OCI-LY3 (cell line): ENCODE measurements around the gene BAZ1B.
"Not testable (repeated sequence)": the region's sequence is repeated elsewhere in the genome, so short reads cannot be mapped to it uniquely, and the experiment has no call there.

Source experiments
- H2AFZ ChIP-seq: fragments of 200-600, 300-600 bp; shearing (Covaris generic); 2 replicates; pipeline ENCODE4 v1.6.0; 2014; ENCODE audit warnings: antibody characterized with exemption, low read depth, low read length
- H3K27ac ChIP-seq: fragments of 200-600, 300-600 bp; sonication (generic); 2 replicates; pipeline ENCODE4 v1.5.1; 2014; ENCODE audit warnings: mild to moderate bottlenecking, low read length, moderate library complexity, mixed read lengths
- H3K27me3 ChIP-seq: fragments of 200-600, 300-600 bp; sonication (generic); 2 replicates; pipeline ENCODE4 v1.6.1; 2014; ENCODE audit warnings: low read depth, low read length, mixed read lengths
- H3K36me3 ChIP-seq: fragments of 200-600, 300-600 bp; sonication (generic); replicated peaks from 2 replicates; pipeline ENCODE3; 2014; ENCODE audit warnings: low read depth, low read length, mixed read lengths
- H3K4me1 ChIP-seq: fragments of 300-600, 200-600 bp; sonication (generic); 2 replicates; pipeline ENCODE4 v1.6.1; 2014; ENCODE audit warnings: low read length, mixed read lengths
- H3K4me2 ChIP-seq: fragments of 200-600, 300-600 bp; sonication (generic); 2 replicates; pipeline ENCODE4 v1.6.1; 2014; ENCODE audit warnings: low read length, mixed read lengths
- H3K4me3 ChIP-seq: fragments of 300-600, 200-600 bp; sonication (generic); 2 replicates; pipeline ENCODE4 v1.5.1; 2014; ENCODE audit warnings: antibody characterized with exemption, mild to moderate bottlenecking, low read length, moderate library complexity
- H3K79me2 ChIP-seq: fragments of 300-600, 200-600 bp; shearing (Covaris generic); 2 replicates; pipeline ENCODE4 v1.6.1; 2014; ENCODE audit warnings: mild to moderate bottlenecking, low read length, mixed read lengths
- H3K9ac ChIP-seq: fragments of 300-600, 200-600 bp; shearing (Covaris generic); 2 replicates; pipeline ENCODE4 v1.6.0; 2014; ENCODE audit warnings: mild to moderate bottlenecking, low read length, moderate library complexity
- H3K9me3 ChIP-seq: fragments of 200-600, 300-600 bp; shearing (Covaris generic); 2 replicates; pipeline ENCODE4 v1.6.1; 2014; ENCODE audit warnings: low read length, mixed read lengths; ENCODE audit not compliant: insufficient read depth
- H4K20me1 ChIP-seq: fragments of 200-600, 300-600 bp; sonication (generic); 2 replicates; pipeline ENCODE4 v1.6.1; 2016; ENCODE audit warnings: low read length, mixed read lengths; ENCODE audit not compliant: insufficient read depth
- CTCF ChIP-seq: fragments of 200-600, 300-600 bp; sonication (generic); IDR thresholded peaks from 2 replicates; pipeline ENCODE4 v1.5.1; 2014; ENCODE audit warnings: antibody characterized with exemption, low read length, low read depth
- EZH2phosphoT487 ChIP-seq: fragments of 200-600 bp; shearing (Covaris generic); IDR thresholded peaks from 2 replicates; pipeline ENCODE4 v1.6.1; 2018; ENCODE audit warnings: antibody characterized with exemption, mixed run types, low read depth

Gene BAZ1B

DNA sequence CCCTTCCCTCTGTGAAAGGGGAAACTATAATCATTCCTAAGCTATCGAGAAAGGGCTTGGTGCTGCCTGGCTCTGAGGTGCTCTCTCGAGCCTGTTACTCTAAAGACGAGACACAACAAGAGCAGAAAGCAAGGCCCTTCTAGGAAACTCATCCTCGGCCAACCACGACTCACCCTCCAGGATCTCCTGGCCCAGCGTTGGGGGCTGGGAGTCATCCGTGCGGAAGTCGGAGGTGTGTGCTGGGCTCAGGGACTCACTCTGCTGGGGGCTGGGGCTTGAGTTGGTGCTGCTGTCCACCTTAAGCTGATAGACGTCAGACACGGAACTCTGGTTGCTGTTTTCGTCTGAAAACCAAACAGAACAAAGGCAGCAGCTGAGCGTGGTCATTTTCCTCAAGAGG, 17.6 kb upstream of the BAZ1B start:
- H3K9ac ChIP-seq = no peak overlapping the region

DNA sequence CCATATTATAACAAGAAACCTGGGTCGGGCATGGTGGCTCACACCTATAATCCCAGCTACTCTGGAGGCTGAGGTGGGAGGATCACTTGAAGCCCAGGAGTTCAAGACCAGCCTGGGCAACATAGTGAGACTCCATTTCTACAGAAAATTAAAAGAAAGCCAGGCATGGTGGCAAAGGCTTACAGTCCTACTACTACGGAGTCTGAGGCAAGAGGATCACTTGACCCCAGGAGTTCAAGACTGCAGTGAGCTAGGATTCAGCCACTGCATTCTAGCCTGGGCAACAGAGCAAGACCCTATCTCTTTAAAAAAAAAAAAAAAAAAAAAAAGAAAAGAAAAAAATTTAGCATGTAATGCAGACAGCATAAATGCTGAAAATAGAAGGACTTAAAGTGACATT, 16.4 kb upstream of the BAZ1B start:
- not testable (repeated sequence) for H3K27ac ChIP-seq, H3K27me3 ChIP-seq, H4K20me1 ChIP-seq, H3K4me1 ChIP-seq, H3K9ac ChIP-seq, H2AFZ ChIP-seq, H3K4me3 ChIP-seq, H3K4me2 ChIP-seq, H3K9me3 ChIP-seq
- peaks cover 12% of the 10 kb centered on the region for H3K79me2 ChIP-seq
- H3K36me3 ChIP-seq = peaks cover 37% of the 10 kb centered on the region

More for the DNA sequence above, 17.6 kb upstream of the BAZ1B start:
- no peak overlapping the region for H3K4me2 ChIP-seq
- H3K4me1 ChIP-seq = no peaks in the 10 kb centered on the region
- H3K9me3 ChIP-seq = no peaks in the 10 kb centered on the region
- peaks cover 39% of the 10 kb centered on the region for H3K36me3 ChIP-seq
- no peak overlapping the region for H2AFZ ChIP-seq
- no peak for TF ChIP-seq CTCF
- no peaks in the 10 kb centered on the region for H4K20me1 ChIP-seq
- H3K27ac ChIP-seq = no peak overlapping the region
- H3K4me3 ChIP-seq = no peak overlapping the region
- H3K79me2 ChIP-seq = peaks cover 22% of the 10 kb centered on the region
- no peaks in the 10 kb centered on the region for H3K27me3 ChIP-seq

DNA sequence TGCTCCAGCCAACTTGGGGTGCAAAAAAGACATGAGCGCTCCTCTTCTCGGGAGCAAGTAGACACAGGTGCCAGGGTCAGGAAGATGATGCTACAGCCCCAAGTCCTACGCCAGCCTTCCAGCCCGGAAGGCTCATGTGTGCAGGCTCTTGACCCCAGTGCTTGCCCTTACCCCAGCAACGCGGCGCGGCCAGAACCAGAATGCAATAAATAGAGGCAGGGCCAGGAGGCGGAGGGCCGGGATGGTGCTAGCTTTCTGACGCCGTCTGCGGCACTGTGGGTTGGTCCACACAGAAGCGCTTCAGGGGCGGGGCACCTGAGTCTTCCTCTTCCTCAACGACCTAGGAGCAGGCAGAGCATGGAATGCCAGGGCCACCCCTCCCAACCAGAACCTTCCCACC, 15.0 kb upstream of the BAZ1B start:
- no peak overlapping the region for H3K9ac ChIP-seq
- no peaks in the 10 kb centered on the region for H4K20me1 ChIP-seq
- H2AFZ ChIP-seq = no peak overlapping the region
- no peaks in the 10 kb centered on the region for H3K4me1 ChIP-seq
- TF ChIP-seq EZH2phosphoT487 (no peak), CTCF (no peak)
- no peak overlapping the region for H3K4me3 ChIP-seq
- no peak overlapping the region for H3K4me2 ChIP-seq
- H3K79me2 ChIP-seq = peaks cover 4% of the 10 kb centered on the region; the same call in 1 of the 2 replicates
- H3K27ac ChIP-seq = no peak overlapping the region
- H3K9me3 ChIP-seq = no peaks in the 10 kb centered on the region
- H3K27me3 ChIP-seq = no peaks in the 10 kb centered on the region
- peaks cover 30% of the 10 kb centered on the region for H3K36me3 ChIP-seq

GRCh38 chr7:73536479-73536878, 14.4 kb upstream of the BAZ1B start:
- no peaks in the 10 kb centered on the region for H3K27me3 ChIP-seq
- H3K4me1 ChIP-seq = no peaks in the 10 kb centered on the region
- no peak overlapping the region for H3K27ac ChIP-seq
- no peaks in the 10 kb centered on the region for H3K9me3 ChIP-seq
- TF ChIP-seq EZH2phosphoT487 (no peak), CTCF (no peak)
- H3K4me2 ChIP-seq = no peak overlapping the region
- H3K9ac ChIP-seq = no peak overlapping the region
- H2AFZ ChIP-seq = no peak overlapping the region
- H3K4me3 ChIP-seq = no peak overlapping the region
- H4K20me1 ChIP-seq = no peaks in the 10 kb centered on the region
- peaks cover 28% of the 10 kb centered on the region for H3K36me3 ChIP-seq
- H3K79me2 ChIP-seq = no peaks in the 10 kb centered on the region

DNA sequence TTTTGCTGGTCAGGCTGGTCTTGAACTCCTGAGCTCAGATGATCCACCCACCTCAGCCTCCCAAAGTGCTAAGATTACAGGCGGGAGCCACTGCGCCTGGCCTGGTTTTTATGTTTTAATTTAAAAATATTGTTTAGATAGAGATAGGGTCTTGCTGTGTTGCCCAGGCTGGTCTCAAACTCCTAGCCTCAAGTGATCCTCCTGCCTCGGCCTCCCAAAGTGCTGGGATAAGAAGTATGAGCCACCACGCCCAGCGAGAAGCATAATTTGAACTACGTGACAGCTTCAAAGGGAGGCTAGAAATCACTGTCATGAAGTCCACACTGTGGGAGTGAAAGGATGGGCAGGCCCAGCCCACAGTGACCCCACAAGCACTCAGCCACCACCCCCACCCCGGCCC, 13.8 kb upstream of the BAZ1B start:
- H3K36me3 ChIP-seq = peaks cover 28% of the 10 kb centered on the region

More for the DNA sequence above, 13.8 kb upstream of the BAZ1B start:
- not testable (repeated sequence) for H3K4me3 ChIP-seq, H2AFZ ChIP-seq, H3K79me2 ChIP-seq, H3K9ac ChIP-seq, H3K4me2 ChIP-seq, H3K27ac ChIP-seq, H4K20me1 ChIP-seq, H3K4me1 ChIP-seq, H3K9me3 ChIP-seq, H3K27me3 ChIP-seq
